AG09309 (cell line): ENCODE measurements around the gene KLF6.
A peak's percentile ranks its signal among the peaks of the same experiment; 100 is the strongest.

Source experiments
- DNase-seq: peaks from one replicate; pipeline ENCODE4 v3.0.0-alpha.2; 2010; ENCODE audit warnings: low read depth
- H3K4me3 ChIP-seq: 2 replicates; pipeline ENCODE4 v1.5.1; 2011; ENCODE audit warnings: mild to moderate bottlenecking, low read depth, low read length, moderate library complexity; ENCODE audit not compliant: control insufficient read depth
- CTCF ChIP-seq: IDR thresholded peaks from 2 replicates; pipeline ENCODE4 v1.5.1; 2011; ENCODE audit warnings: mild to moderate bottlenecking, low read depth, low read length, inconsistent platforms; ENCODE audit not compliant: insufficient read depth, control insufficient read depth; ENCODE audit errors: missing control alignments

The KLF6 gene

GRCh38 chr10:3750006-3750816 is 34.8 kb downstream of the KLF6 start:
- TF ChIP-seq CTCF: no peak
- no peak for DNase-seq
- no peak overlapping the region for H3K4me3 ChIP-seq

- TF ChIP-seq CTCF: no peak
- peak; percentile 48 for DNase-seq
- no peak overlapping the region for H3K4me3 ChIP-seq
These were observed 35.4 kb downstream of the KLF6 start for GRCh38 chr10:3749600-3749999.

GRCh38 chr10:3749011-3749410 is 36.0 kb downstream of the KLF6 start:
- no peak overlapping the region for H3K4me3 ChIP-seq
- DNase-seq: no peak
- TF ChIP-seq CTCF: no peak

- DNase-seq: no peak
- TF ChIP-seq CTCF: no peak
- H3K4me3 ChIP-seq: no peak overlapping the region
These were observed 36.5 kb downstream of the KLF6 start for GRCh38 chr10:3748484-3748883.

- DNase-seq: no peak
- no peak overlapping the region for H3K4me3 ChIP-seq
- TF ChIP-seq CTCF: no peak
These were observed 37.0 kb downstream of the KLF6 start for GRCh38 chr10:3747984-3748383.

GRCh38 chr10:3747248-3747960 is 37.6 kb downstream of the KLF6 start:
- TF ChIP-seq CTCF: no peak
- no peak overlapping the region for H3K4me3 ChIP-seq
- DNase-seq: no peak
